RPMI7951 (cell line): ENCODE data around the gene IFFO2. TPM values are rescaled to one million over a fixed set of nuclear protein-coding genes. Genes with fewer than 3 reads are reported as not detected.
A peak's percentile ranks its signal among the peaks of the same experiment; 100 is the strongest.
"Not testable (repeated sequence)": the region's sequence is repeated elsewhere in the genome, so short reads cannot be mapped to it uniquely, and the experiment has no call there.

Experiments
- DNase-seq: peaks from one replicate; pipeline ENCODE4 v3.0.0-alpha.2; 2012; ENCODE audit warnings: low read depth
- total RNA-seq: library from RNA; depleted of rRNA; stranded (reverse); fragments of >200 nt; shearing (Covaris generic); gene quantifications from 2 replicates; pipeline ENCODE4 v1.2.3, GENCODE V29; 2014

The IFFO2 gene
- total RNA-seq, 1 experiment from 2014 or later = 9.9 TPM

DNA sequence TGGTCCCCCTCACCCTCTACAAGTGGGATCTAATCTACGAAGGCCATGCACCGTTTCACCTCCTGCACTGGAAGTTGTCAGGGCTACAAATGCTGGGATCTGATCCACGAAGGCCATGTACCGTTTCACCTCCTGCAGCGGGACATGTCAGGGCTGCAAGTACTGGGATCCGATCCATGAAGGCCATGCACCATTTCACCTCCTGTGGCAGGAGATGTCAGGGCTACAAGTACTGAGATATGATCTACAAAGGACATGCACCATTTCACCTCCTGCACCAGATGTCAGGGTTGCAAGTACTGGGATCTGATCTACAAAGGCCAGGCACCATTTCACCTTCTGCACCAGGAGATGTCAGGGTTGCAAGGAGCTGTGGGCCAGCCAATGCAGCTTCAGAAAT is 61.2 kb downstream of the IFFO2 start:
- DNase-seq = no peak

- DNase-seq = no peak
Measured at GRCh38 chr1:18893120-18893519, 63.4 kb downstream of the IFFO2 start.

DNA sequence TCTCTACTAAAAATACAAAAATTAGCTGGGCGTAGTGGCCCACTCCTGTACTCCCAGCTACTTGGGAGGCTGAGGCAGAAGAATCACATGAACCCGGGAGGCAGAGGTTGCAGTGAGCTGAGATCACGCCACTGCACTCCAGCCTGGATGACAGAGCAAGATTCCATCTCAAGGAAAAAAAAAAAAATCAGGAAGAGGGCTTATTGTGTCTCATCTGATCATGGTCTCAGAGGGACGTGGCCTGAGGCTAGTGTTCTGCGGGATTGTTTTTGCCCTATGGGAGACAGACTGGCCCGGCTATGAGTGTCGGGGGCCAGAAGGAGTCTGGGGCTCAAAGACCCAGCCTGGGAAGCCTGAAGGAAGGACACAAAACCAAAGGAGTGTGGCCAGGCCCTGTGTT is 64.6 kb downstream of the IFFO2 start:
- not testable (repeated sequence) for DNase-seq

DNA sequence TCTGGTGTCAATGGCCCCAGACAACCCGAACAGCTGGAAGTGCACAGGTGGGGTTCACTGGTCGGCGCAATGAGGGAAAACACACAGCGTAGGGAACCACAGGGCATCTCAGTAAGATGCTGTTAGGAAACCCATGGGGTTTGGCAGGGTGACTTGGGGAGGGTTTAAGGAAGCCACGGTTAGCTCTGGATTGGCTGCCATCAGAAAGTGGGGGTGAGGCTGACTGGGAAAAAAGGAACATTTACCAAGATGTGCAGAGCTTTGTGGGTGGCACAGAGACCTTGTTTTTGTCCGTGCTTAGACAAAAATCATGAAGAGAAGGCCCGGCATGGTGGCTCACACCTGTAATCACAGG is 65.1 kb downstream of the IFFO2 start:
- no peak for DNase-seq

DNA sequence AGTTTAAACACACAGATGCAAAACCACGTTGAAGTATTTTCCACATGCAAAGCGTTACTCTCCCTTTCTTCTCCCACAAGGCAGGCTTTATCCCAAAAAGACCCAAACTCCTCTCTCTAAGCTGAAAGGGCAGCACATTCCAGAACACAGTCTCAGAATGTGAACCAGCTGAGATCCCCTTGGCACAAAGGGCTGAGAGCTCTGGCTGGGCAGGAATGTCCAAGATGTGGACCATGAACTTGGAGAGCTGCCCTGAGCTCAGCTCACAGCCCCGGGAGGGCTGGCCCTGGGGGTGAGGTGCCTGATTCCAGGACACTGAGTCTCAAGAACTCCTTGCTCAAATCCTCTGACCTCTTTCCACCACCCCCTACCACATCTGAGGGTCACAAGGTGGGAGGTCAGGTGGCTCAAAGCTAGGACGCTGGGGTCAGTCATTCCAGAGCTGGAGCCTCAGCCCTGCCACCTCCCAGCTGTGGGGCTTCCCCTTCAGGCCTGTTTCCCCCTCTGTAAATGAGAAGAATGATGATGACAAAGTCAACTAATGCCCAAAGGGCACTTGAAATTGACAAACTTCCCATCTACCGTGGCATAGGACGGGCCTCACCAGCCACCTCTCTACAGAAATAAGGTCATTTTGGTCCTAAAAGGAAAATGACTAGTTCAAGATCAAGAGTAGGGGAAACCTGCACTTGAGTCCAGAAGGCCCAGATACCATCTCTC is 65.6 kb downstream of the IFFO2 start:
- peak; percentile 16 for DNase-seq

GRCh38 chr1:18886003-18886335 is 70.5 kb downstream of the IFFO2 start:
- peak; percentile 20 for DNase-seq

DNA sequence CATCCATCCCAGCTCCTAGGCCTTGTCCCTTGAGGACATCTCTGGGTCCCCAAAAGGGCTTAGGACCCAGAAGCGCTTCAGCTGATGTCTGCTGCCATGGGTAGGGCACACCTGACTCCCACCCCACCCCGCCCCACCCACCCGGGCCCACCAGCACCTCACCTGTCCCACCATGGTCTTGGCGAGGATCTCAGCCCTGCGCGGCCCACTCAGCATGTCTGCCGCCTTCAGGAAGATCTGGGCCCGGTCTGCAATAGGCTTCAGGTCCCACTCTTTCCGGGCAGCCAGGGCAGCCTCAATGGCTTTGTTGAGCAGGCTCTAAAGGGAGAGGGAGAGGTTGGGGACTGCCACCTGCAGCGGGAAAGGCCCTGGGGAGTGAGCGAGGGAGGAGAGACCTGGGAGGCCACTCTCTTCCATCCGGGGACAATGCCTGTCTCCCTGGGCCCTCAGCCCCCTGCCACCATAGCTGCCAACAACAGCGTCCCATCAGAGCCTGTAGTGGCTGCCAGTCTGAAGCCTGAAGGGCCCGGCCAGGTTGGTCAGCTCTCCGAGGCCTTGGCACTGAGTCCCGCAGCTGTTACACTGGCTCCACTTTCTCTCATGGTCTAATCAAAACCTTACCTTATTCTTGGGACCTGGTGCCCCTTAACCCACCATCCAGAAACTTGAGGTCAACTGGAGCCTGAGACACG is 71.0 kb downstream of the IFFO2 start:
- DNase-seq = no peak

- DNase-seq = no peak
Measured at GRCh38 chr1:18884727-18885126, 71.7 kb downstream of the IFFO2 start.

- no peak for DNase-seq
Measured at GRCh38 chr1:18884419-18884717, 72.1 kb downstream of the IFFO2 start.

- DNase-seq = peak; percentile 62
Measured at GRCh38 chr1:18883636-18884418, 72.6 kb downstream of the IFFO2 start.

DNA sequence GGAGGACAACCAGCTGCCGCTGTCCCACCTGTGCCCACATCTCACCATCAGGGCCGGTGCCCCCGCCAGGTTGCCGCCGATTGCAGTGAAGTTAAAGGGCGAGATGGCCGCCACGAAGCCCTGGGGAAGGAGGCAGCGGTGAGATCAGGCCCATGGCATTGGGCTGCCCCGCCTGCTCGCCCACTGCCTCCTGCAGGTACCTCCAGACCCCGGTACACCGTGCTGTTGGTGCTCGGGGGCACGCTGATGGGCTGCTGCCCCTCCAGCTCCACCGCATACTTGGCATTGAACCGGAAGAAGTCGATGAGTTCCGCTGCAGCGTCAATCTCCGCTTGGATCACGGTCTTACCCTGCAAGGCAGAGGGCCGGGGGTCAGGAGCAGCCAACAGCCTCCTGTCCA is 73.4 kb downstream of the IFFO2 start:
- DNase-seq = no peak

DNA sequence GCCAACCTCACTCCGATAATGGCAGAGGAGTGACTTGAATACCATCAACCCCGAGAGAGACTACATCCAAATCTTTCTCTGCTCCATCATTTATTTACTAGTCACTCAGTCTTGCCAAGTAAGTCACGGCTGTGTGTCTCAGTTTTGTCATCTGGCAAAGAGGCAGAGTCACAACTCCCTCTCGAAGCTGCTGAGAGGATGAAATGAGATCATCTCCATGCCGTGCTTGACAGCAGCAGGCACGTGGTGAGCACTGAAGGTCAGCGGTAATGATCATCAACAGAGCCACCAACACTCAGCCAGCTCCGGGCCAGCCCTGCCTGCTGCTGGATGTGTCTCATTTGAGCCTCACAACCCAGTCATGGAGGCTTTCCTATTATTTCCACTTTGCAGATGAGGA is 74.0 kb downstream of the IFFO2 start:
- DNase-seq = no peak

DNA sequence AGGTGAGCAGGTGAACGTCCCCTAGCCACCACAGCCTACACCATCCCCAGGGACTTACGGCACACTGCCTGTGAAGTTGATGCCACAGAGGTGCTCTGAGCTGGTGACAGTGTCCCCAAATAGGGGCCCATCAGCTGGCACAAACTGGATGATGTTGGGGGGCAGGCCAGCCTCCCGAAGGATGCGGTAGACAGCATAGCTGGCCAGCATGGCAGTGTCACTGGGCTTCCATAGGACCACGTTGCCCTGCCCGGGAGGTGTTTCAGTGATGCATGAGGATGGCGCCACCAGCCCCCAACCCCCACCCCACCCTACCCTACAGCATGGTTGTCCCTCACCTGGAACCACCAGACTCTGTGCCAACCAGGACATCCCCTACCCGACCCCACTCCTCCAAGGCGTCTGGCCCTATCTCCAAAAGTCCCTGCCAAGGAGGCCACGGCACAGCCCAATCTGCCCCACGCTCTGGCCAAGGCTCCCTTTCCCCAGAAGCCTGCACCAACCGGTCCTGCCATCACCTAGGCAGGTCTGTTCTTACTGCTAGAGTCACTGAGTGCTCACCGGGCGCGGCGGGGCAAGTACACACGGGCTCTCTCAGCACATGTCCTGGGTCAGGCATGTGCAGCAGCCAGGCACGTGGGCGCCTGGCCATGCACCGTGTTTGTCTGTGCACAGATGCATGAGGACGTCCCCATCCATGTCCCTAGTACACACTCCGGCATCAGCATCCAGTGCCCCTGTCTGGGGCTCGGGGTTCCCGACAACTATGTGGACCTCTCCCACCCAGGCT is 74.6 kb downstream of the IFFO2 start:
- DNase-seq = no peak

- no peak for DNase-seq
Measured at GRCh38 chr1:18881164-18881563, 75.3 kb downstream of the IFFO2 start.

GRCh38 chr1:18880585-18880984 is 75.9 kb downstream of the IFFO2 start:
- no peak for DNase-seq

- no peak for DNase-seq
Measured at GRCh38 chr1:18879791-18880309, 76.6 kb downstream of the IFFO2 start.

GRCh38 chr1:18879215-18879790 is 77.2 kb downstream of the IFFO2 start:
- no peak for DNase-seq

DNA sequence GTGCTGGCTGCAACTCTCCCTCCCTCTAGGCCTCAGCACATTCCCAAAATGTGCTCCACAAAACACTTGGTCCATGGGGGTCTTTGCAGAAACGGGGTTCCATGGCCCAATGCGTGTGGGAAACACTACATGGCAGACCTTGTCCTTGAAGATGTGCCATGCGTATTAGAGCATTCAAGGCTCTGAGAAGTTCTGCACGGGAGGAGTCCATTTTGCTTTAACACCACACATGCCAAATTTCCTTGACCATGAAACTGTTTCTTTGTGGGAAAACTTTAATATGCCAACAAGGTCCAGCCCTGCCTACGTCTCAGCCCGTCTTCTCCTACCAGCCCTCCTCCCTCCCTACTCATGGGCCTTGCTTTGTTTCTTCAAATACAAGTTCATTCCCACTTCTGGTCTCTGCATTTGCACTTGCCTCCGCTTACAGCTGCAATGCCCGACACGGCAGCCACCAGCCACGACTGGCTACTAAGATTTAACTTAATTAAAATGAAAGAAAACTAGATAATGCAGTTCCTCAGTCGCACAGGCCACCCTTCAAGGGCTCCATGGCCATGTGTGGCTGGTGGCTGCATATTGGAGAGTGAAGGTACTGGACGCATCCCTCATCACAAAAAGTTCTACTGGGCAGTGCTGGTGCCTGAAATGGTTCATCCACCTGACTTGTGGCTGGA is 77.8 kb downstream of the IFFO2 start:
- DNase-seq = no peak

DNA sequence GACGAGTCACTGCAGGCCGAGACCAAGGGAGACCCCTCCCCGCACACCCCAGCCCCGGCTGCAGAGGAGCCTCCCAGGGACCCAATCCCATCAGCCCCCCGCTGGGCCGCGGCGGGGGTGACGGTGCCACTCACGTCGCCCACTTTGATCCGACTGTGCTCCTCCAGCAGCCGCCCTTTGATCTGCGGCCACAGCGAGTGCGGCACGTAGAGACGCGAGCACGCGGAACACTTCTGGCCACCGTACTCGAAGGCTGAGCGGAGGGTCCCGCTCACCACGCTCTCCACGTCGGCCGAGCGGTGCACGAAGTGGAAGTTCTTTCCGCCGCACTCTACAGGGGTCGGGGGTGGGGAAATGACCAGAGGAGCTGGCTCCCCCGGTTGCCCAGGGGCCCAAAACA is 79.2 kb downstream of the IFFO2 start:
- DNase-seq = no peak

- no peak for DNase-seq
Measured at GRCh38 chr1:18876210-18876609, 80.3 kb downstream of the IFFO2 start.

- no peak for DNase-seq
Measured at GRCh38 chr1:18875796-18876128, 80.7 kb downstream of the IFFO2 start.
